Neural cell (in vitro differentiated cells): Measurements from ENCODE around the gene ZCWPW1.

Source experiments
- CTCF ChIP-seq: fragments of 450-650 bp; IDR thresholded peaks from 2 replicates; pipeline ENCODE4 v1.5.1; 2014; ENCODE audit warnings: antibody characterized with exemption, mild to moderate bottlenecking, moderate library complexity; ENCODE audit not compliant: poor library complexity, severe bottlenecking
- EP300 ChIP-seq: fragments of 450-650 bp; conservative IDR thresholded peaks from 2 replicates; pipeline ENCODE4 v1.6.1; 2014; ENCODE audit warnings: antibody characterized with exemption, mild to moderate bottlenecking, moderate library complexity; ENCODE audit not compliant: poor library complexity, severe bottlenecking
- EZH2 ChIP-seq: fragments of 200-600, 300-800 bp; shearing (Covaris generic), sonication (generic); IDR thresholded peaks from 2 replicates; pipeline ENCODE4 v1.6.1; 2014; ENCODE audit warnings: antibody characterized with exemption, low read length, borderline replicate concordance, mild to moderate bottlenecking; ENCODE audit not compliant: insufficient read depth, poor library complexity, severe bottlenecking
- MXI1 ChIP-seq: fragments of 450-650 bp; conservative IDR thresholded peaks from 2 replicates; pipeline ENCODE4 v1.6.1; 2014; ENCODE audit warnings: antibody characterized with exemption, mild to moderate bottlenecking; ENCODE audit not compliant: poor library complexity, severe bottlenecking
- POLR2AphosphoS5 ChIP-seq: IDR thresholded peaks from 2 replicates; pipeline ENCODE4 v1.6.1; 2012
- RAD21 ChIP-seq: fragments of 450-650 bp; conservative IDR thresholded peaks from 2 replicates; pipeline ENCODE4 v1.6.1; 2014; ENCODE audit warnings: antibody characterized with exemption, mild to moderate bottlenecking, moderate library complexity
- REST ChIP-seq: IDR thresholded peaks from 2 replicates; pipeline ENCODE4 v1.6.1; 2012; ENCODE audit warnings: borderline replicate concordance
- SMC3 ChIP-seq: fragments of 450-650 bp; conservative IDR thresholded peaks from 2 replicates; pipeline ENCODE4 v1.6.1; 2014; ENCODE audit warnings: antibody characterized with exemption, mild to moderate bottlenecking, moderate library complexity; ENCODE audit not compliant: poor library complexity
- TAF1 ChIP-seq: IDR thresholded peaks from 2 replicates; pipeline ENCODE4 v1.6.1; 2012; ENCODE audit warnings: low read depth

- TF ChIP-seq CTCF (peak; percentile 41), POLR2AphosphoS5 (peak; percentile 93), EP300 (peak; percentile 67), TAF1 (peak; percentile 78), REST (peak; percentile 71), EZH2 (no peak), MXI1 (peak; percentile 76), RAD21 (no peak), SMC3 (peak; percentile 33)
Measured at GRCh38 chr7:100428199-100428966, at the start of gene ZCWPW1.
